ENCODE data around the gene NRG3.

The NRG3 gene

DNA sequence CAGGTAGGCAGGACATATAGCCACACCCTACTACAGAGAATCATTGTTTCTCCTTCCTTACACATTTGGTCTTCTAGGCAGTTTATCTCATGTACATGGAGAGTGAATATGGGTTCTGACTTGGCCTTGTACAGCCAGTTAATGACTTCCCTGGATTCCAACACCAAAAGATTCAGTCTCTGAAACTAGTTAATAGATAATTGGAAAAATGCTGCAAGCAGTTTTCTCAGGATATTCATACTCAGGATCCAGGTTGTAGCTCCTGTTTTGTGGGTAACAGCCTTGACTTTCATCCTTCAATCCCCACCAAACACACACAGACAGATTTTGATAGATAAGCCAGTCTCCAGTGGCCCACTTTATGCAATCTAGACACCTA lies 690.2 kb downstream of the NRG3 start:
- no peak for DNase-seq (ENCODE audit: low read depth, low spot score)

DNA sequence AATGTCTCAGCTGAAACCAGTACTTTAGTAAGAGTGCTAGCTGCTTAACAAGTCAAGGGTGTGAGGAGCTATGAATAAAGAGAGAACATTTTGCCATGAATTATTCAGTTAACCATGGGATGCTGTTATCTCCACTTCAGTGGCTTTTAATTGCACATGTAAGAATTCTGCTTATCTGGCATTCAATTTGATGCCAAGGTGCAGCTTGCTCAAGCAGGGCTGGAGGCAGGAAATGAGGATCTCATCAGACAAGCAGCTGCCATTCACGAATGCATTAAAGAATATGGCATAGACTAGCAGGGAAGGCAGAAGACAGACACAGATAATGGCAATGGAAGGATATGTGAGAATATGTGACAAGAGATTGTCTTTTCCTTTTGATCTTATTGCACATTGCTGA lies 697.8 kb downstream of the NRG3 start:
- no peak for DNase-seq (ENCODE audit: low read depth, low spot score)

GRCh38 chr10:82574081-82574480 lies 699.1 kb downstream of the NRG3 start:
- DNase-seq (ENCODE audit: low read depth, low spot score): no peak

DNA sequence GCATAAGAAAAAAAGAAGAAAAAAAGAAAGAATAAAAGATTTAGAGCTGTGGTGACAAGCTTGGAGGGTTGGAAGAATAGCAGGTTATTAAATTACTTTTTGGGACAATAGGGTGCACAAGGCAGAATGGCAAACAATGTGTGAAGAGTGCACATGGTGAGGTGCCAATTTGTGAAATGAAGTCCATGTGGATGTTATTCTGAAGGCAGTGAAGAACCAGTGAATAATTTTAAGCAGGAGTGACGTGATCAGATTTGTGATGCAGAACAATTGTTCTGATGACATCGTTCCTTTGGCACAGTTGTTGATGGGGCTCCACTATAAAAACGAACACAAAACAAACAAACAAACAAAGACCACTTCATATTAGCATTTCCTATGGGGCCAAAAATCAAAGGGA lies 700.3 kb downstream of the NRG3 start:
- no peak for DNase-seq (ENCODE audit: low read depth, low spot score)

- no peak for DNase-seq (ENCODE audit: low read depth, low spot score)
These were observed 701.1 kb downstream of the NRG3 start for GRCh38 chr10:82576093-82576492.

DNA sequence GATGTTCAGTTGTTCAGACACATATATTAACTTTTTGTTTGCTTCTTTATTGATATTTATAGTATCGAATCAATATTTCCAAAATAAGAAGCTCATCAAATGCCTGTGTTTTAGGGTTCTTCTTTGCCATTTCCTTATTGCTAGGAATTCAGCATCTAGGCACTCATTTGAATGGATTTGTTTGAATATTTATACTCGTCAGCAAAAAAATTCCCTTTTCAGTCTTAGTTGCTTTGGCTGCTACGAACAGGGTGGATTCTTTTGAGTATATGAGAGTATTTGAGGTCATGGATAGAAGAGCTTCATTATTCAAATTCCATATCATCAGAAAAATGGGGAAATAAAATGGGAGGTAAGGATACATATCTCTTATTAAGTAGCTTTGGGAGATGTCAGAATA lies 706.9 kb downstream of the NRG3 start:
- no peak for DNase-seq (ENCODE audit: low read depth, low spot score)

DNA sequence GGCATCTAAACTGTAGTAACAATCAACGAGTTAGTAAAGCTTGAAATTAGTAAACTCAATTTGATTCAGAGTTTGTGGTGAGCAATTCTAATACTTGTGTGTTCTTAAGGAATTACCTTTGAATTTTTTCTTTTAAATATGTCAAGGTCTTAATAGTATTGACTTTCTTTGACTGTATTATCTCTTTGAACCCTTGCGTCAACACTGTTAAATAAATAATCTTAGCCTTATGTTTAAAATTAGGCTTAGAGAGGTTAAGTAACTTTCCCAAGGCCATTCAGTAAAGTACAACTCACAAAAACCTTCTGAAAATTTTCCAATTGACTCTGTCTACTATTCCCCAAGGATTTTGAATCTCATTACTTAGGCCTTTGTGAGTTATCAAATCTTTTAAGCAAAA lies 716.4 kb downstream of the NRG3 start:
- DNase-seq (ENCODE audit: low read depth, low spot score): no peak

GRCh38 chr10:82597840-82598239 lies 722.8 kb downstream of the NRG3 start:
- DNase-seq (ENCODE audit: low read depth, low spot score): no peak

DNA sequence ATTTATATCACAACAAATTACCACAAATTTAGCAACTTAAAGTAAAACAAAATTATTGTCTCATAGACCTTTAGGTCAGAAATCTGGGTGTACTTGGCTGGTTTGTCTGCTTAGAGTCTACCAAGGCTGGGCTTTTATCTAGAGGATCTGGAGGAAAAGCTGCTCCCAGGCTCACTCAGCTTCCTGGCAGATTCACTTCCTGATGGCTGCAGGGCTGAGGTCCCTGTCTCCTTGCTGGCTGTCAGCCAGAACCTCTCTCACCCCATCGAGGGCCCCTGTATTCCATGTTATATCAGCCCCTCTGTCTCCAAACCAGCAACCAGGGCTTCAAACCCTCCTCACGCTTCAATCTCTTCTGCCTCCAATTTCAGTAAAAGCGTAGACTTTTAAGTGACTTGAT lies 734.9 kb downstream of the NRG3 start:
- DNase-seq (ENCODE audit: low read depth, low spot score): no peak

DNA sequence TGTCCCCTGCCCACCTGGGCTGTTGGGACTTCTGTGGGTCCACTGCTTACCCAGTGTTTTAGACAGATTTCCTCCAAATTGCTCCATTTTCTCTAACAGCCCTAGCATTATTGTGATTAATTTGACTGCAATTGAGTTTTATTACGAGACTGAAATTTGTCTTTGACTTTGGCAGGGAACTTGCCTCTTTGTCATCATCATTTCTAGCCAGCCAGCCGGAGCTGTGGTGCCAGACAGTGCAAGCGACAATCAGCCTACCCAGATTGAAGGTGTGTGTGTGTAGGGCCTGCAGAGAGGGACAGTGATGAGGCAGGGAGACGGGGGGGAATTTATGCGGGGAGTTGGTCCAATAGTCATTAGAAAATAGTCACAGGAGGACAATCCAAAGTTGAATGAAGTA lies 743.0 kb downstream of the NRG3 start:
- DNase-seq (ENCODE audit: low read depth, low spot score): no peak

DNA sequence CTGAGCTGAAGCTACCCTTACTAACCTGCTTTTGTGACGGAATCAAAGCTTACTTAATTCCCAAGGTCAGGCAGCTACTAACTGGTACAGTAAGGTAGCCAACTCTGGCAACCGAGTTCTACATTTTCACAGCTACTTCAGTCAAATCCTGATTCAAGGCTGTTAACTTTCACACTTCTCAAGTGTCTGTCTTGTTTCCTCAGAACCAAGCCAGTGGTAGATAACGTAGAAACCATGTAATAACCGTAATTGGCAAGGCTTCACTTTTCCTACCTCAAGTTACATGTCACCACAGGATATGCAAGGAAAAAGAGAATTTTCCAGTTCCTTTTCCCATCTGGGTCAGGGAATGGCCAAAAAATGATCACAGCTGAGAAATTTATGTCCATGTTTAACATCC lies 746.7 kb downstream of the NRG3 start:
- no peak for DNase-seq (ENCODE audit: low read depth, low spot score)

DNA sequence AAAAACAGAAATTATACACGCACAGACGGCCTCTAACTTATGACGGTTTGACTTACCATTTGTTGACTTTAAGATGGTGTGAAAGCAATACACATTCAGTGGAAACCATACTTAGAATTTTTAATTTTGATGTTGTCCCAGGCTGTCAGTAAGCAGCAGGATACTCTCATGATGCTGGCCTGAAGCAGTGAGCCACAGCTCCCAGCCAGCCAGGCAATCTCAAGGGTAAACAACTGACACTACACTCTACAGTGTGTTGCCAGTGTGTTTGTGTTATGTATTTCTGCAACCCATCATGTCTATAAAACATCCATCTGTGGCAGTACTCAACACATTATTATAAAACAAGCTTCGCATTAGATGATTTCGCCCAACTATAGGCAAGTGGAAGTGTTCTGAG lies 747.5 kb downstream of the NRG3 start:
- DNase-seq (ENCODE audit: low read depth, low spot score): no peak

GRCh38 chr10:82625512-82626189 lies 750.7 kb downstream of the NRG3 start:
- no peak for DNase-seq (ENCODE audit: low read depth, low spot score)

DNA sequence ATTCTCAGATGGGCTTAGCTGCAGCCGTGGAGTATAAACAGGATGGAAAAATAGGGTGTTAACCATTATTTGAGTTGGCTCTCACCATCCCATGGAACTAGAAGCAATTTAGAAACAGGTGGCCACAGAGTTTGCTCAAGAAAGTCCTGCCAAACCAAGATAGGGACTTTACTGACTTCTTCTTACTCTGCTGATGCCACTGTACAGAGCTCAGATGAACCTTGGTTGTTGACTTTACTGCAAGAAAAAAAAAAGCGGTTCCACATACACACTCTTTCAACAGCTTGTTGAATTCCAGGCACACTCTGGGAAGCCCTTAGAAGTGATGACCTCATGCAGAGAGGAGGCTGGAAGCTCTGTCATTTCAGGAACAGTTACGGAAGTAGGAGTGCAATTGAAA lies 753.4 kb downstream of the NRG3 start:
- DNase-seq (ENCODE audit: low read depth, low spot score): no peak

GRCh38 chr10:82643076-82643475 lies 768.1 kb downstream of the NRG3 start:
- DNase-seq (ENCODE audit: low read depth, low spot score): no peak

DNA sequence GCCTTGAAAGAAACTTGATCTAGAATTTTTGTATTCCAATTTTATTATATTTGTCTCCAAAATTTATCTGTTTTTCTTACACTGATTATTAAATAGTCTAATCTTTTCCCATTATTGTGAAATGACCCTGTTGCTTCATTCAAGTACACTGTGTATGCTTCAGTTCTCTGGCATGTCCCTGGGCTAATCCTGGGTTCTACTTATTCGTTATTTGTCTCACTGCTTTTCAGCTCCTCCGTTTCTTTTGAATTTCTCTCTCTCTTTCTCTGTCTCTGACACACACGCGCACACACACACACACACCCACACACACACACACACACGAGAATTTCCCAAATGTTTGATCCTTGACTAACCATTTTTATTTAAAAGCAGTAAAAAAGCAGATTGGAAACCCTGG lies 768.6 kb downstream of the NRG3 start:
- no peak for DNase-seq (ENCODE audit: low read depth, low spot score)

- no peak for DNase-seq (ENCODE audit: low read depth, low spot score)
These were observed 770.2 kb downstream of the NRG3 start for GRCh38 chr10:82645221-82645620.

- DNase-seq (ENCODE audit: low read depth, low spot score): no peak
These were observed 778.5 kb downstream of the NRG3 start for GRCh38 chr10:82653244-82654155.

DNA sequence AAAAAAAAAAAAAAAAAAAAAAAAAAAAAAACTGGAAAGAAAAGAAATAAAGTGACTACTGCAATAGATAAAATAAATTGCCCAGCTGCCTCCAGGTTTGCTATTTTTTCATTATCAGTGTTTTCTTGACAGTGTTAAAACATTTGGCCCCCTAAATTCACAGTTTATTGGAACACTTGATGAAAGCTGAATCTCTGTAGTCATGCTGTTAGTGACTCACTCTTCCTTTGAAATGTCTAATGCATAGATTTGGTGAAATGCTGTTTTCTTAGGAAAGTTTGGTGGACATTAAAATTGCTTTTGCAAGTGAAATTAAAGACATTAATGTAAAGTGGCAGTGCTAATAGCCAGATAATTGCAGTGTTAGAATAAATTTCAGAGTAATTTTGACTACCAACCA lies 785.2 kb downstream of the NRG3 start:
- no peak for DNase-seq (ENCODE audit: low read depth, low spot score)

- no peak for DNase-seq (ENCODE audit: low read depth, low spot score)
These were observed 786.0 kb downstream of the NRG3 start for GRCh38 chr10:82660986-82661385.

DNA sequence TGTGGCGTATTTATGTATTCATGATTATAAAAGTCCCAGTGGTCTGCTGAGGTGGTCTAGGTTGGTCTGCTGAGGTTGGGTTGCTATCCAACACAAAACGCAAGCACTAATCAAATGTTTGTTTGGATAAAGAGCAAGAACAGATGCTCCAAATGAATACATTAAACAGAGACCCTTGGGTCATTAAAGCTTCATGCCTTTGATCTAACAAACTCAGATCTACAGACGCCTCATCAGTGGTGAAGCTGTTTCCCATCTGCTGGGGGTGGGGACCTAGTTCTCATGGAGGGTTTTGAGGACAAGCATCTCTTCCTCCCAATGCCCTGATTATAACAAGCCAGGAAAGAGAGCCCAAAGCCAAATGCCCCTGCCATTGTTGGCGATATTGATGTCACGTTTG lies 786.7 kb downstream of the NRG3 start:
- no peak for DNase-seq (ENCODE audit: low read depth, low spot score)

DNA sequence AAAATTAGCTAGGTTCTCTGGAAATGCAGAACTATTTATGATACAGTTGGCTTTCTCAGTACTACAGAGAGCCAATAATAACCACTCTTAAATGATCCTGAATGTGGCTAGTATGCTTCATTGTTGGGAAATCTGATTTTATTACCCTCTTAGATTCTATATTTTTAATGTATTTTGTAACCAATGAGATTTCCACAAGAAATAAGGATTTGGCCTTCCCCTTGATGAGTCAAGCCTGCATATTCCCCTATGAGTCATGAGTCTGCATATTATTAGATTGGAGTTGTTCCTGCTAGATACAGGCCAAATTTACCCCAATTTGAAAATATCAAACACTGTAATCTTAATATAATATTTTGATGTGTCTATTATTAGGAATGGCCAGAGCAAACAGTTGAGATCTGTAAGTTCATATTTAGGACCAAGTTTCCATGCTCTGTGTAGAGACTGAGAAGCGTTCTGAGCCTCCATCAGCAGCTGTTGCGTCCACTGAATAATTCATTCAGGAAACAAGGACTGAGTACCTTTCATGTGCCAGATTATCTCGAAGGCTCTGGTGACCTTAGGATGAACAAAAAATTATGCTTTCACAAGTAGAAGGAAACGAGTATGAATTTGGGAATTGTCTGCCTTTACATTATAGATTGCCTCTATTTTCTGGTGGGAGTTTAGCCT lies 793.4 kb downstream of the NRG3 start:
- no peak for DNase-seq (ENCODE audit: low read depth, low spot score)

GRCh38 chr10:82674036-82674435 lies 799.0 kb downstream of the NRG3 start:
- DNase-seq (ENCODE audit: low read depth, low spot score): no peak

Measured in brain pericyte (primary cell).